ENCODE measurements around the gene CLOCK.

The CLOCK gene

DNA sequence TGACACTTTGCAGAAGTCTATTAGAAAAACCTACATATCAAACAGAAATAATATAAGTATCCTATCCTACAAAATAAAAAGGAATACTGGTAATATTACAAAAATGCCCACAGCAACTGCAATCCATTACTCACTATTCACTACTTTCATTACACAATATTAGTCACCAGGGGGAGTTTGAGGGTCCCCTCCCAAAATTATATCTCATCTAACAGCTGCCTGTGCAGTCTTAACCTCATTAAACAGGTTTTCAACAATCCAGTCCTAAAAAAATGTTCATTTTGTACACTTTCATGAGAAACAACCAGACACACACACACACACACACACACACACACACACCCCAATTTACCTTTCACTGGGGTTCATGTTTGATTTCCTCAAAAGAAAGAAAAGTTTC lies 2.9 kb downstream of the CLOCK start:
- DNase-seq (ENCODE audit: low read depth, low spot score) = no peak

DNA sequence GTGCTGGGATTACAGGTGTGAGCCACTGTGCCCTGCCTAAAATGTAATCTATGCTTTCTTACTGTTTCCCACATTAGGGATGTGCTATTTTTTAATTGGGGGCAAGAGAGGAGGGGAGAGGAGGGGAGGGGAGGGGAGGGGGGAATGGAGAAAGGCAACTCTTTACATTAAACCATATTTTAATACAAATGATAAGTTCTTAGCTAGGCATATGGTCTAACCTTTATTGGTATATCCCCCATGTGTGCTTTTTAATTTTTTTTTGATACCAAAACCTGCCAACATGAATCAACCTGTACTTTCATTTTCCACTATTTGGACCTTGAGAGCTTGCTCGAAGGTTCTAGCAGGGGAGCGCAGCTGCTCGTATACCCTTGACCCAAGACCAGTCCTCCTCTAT lies 6.4 kb downstream of the CLOCK start:
- DNase-seq (ENCODE audit: low read depth, low spot score) = no peak

DNA sequence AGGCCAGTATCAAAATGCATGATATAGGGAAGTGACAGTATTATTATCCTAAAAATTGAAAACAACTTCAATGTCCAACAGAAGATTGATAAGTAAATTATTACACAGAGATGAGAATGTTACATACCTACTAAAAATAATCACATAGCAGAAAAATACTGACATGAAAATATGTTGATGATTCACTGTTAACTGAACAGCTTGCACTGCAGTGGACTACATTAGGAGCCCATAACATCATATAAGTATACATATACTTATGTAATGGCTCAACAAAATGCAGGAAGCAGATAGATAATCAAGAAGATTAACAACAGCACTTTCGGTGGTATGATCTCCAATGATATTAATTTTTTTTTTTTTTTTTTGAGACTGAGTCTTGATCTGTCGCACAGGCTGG lies 7.1 kb downstream of the CLOCK start:
- DNase-seq (ENCODE audit: low read depth, low spot score) = no peak

DNA sequence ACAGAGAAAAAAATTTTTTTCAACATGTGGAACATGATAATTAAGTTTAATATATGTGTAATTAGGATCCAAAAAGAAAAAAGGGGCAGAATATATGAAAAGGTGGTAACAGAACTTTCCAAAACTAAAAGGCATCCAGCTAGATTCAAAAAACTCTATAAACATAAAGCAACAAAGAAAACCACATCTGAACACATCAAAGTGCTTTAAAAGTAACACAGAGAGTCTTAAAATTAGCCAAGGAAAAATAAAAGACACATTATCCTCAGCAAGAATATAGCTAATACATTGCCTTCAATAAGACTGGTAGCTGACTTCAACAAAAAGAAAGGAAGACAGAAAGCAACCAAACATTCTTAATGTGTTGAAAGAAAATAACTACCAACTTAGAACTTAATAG lies 8.2 kb downstream of the CLOCK start:
- no peak for DNase-seq (ENCODE audit: low read depth, low spot score)

DNA sequence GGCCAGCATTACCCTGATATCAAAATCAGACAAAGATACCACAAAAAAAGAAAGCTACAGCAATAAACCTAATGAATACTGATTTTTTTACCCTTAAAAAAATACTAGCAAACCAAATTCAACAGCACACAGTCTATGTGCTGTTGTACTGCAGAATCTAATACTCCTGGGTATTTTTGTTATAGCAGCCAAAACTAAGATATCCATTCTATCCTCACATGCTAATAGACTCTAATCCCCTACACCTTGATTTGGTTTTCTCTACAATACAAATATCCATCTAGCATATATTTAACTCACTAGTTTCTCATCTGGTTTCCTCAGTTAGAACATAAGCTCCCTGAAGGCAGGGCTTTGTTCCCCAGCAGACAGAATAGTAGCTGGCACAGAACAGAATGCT lies 12.4 kb downstream of the CLOCK start:
- DNase-seq (ENCODE audit: low read depth, low spot score) = no peak

DNA sequence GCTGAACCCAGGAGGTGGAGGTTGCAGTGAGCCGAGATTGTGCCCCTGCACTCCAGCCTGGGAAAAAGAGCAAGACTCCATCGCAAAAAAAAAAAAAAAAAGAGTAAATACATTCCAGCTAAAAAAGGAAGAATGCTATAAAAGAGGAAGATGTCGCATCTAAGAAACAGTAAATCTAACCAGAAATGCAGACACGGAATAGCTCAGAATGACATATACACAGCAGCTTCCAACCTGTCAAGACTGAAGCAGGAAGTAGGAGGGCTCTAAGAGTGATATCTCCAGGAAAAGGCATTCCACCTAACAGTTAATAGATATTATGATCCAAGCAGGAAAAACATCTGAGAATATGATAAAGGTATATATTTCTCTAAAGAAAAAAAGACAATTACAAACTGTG lies 16.0 kb downstream of the CLOCK start:
- DNase-seq (ENCODE audit: low read depth, low spot score) = no peak

DNA sequence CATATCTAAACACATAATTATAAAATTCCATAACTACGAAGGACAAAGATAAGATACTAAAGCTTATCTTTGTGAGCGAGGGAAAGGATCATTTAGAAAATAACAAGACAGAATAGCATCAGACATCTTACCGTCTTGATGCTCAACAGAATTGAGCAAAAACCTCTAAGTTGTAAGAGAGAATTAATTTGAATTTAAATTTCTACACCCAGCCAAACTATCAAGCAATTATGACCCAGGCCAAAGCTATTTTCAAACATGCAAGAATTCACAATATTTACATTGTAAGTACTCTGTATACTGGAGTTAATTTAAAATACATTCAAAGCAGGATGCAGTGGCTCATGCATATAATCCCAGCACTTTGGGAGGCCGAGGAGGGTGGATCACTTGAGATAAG lies 16.5 kb downstream of the CLOCK start:
- no peak for DNase-seq (ENCODE audit: low read depth, low spot score)

DNA sequence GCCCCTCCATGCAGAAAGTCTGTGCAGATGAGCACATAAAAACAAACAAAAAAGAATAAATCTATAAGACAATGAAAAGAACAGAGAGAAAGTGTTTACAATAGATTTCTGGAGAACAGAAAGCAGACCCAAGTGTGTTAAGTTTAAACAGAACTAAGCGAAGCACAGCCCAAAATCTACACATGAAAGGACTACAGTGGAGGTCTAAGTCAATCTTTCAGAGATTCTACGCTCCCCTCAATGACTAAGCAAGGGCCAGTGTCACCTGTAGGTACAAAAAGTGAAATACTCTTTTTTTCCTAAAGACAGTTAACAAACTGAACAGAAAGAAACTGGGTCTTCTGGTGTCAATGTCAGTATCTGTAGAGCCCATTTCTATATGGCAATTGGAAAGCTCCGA lies 18.2 kb downstream of the CLOCK start:
- DNase-seq (ENCODE audit: low read depth, low spot score) = no peak

DNA sequence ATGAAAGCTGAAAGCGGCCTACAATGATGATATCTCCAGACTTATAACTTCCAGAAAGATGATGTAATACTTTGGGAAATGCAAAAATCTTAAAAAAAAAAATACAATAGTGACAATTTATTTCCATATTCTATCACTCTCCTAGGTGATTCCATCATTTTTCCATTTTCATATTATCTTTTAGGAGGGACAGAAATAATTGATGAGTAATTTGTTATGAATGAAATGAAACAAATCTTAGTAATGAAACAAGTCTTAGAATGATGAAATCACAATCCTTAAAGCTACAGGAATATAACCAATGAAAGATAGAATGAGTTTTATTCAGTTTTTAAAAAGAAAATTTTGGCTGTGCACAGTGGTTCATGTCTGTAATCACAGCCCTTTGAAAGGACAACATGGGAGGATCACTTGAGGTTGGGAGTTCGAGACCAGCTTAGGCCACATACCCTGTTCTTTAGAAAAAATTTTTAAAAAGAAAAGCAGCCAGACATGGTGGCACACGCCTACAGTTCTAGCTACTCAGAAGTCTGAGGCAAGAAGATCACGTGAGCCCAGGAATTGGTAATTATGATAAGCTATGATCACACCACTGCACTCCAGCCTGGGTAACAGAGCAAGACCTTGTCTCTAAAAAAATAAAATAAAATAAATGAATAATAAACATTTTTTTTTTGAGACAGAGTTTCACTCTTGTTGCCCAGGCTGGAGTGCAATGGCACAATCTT lies 21.7 kb downstream of the CLOCK start:
- no peak for DNase-seq (ENCODE audit: low read depth, low spot score)

DNA sequence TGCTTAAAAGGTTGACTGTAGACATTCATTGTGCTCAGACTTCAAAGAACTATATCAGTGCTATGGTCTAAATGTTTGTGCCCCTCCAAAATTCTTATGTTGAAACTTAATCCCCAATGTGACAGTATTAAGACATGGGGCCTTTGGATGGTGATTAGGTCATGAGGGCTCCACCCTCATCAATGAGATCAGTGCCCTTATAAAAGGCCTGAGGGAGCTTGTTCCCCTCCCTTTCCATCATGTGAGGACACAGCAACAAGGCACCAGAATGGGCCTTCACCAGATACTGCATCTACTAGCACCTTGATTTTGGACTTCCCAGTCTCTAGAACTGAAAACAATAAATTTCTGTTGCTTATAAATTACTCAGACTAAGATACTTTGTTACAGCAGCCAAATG lies 28.3 kb downstream of the CLOCK start:
- no peak for DNase-seq (ENCODE audit: low read depth, low spot score)

DNA sequence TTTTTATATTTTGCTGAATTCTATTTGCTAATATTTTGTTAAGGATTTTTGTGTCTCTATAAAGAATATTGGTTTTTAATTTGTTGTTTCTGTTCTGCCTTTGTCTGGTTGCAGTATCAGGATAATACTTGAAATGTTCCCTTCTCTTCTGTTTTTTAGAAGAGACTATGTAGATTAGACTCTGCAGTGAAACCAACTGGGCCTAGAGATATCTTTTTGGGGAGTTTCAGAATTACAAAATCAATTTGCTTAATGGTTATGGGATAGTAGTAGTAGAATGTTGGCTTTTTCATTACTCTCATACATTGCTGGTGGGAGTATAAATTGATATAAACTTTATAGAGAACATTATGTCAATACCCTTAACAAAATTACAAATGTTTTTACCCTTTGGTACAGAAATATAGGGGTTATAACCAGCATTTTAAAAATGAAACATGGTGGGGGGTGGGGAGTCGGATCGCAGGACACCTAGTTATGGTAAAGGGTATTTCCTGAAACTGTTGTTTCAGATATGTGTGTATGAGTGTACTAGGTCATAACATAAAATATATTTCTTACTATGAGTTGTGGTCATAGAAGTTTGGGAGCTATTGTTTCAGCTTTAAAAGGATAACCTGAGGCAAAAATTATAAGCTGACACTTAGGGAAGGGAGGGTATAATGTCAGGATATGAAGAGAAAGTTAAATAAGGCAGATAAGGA lies 29.0 kb downstream of the CLOCK start:
- DNase-seq (ENCODE audit: low read depth, low spot score) = no peak

DNA sequence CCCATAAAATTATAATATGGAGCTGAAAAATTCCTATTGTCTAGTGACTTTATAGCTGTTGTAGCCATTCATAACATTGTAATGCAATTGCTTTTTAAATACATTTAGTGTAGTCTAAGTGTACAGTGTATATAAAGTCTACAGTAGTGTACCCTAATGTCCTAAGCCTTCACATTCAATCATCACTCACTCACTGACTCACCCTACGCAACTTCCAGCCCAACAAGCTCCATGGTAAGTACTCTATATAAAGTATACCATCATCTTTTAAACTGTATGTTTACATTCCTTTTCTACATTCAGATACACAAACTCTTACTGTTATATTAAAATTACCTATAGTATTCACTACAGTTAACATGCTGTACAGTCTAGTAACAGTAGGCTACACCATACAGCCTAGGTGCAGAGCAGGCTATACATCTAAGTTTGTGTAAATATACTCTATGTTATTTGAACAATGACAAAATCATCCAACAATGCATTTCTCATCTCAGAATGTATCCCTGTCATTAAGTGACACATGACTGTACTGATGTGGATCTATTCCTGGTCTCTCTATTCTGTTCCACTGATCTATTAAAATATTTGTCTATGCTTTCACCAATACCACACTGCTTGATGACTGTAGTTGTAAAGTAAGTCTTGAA lies 33.7 kb downstream of the CLOCK start:
- no peak for DNase-seq (ENCODE audit: low read depth, low spot score)

DNA sequence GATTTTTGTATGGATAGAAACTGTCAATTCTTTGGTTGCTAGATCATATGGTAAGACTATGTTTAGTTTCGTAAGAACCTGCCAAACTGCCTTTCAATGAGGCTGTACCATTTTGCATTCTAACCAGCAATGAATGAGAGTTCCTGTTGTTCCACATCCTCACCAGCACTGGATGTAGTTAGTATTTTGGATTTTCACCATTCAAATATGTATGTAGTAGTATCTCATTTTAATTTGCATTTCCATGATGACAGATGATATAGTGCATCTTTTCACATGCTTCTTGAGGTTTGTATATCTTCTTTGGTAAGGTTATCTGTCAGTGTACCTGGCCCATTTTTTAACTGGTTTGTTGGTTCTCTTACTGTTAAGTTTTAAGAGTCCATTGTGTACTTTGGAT lies 34.6 kb downstream of the CLOCK start:
- DNase-seq (ENCODE audit: low read depth, low spot score) = no peak

DNA sequence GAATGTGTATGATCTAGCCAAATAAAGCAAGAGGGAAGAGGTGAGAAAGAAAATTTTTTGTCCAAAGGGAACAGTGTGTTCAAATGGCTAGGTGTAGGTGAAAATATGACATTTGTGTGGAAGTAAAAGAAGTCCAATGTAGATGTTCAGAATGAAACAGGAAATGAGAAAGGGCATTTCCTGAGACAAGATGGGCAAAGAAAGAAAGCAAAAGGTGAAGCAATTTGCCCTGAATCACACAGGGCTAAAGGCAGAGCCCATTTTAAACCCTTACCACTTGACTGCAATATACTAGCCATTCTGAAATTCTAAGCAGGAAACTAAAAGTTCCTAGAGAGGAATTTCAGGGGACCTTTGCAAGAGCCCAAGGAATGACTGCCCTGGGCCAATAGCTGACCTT lies 36.0 kb downstream of the CLOCK start:
- DNase-seq (ENCODE audit: low read depth, low spot score) = no peak

DNA sequence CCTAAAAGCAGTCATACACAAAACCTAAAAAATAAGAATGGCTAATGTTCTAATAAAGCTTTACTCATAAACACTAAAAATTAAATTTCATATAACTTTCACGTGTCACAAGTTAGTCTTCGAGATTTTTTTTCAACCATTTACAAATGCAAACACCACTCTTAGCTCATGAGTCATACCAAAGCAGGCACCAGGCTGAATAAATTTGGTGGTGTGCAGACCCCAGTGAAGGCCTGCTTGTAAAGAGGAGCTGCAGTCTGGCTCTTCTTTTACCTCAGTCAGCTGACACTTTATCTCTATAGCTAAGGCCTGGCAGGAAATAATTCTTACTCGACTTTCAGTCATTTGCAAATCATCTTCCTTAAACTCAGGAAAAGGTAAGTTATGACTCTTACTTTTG lies 37.4 kb downstream of the CLOCK start:
- DNase-seq (ENCODE audit: low read depth, low spot score) = no peak

DNA sequence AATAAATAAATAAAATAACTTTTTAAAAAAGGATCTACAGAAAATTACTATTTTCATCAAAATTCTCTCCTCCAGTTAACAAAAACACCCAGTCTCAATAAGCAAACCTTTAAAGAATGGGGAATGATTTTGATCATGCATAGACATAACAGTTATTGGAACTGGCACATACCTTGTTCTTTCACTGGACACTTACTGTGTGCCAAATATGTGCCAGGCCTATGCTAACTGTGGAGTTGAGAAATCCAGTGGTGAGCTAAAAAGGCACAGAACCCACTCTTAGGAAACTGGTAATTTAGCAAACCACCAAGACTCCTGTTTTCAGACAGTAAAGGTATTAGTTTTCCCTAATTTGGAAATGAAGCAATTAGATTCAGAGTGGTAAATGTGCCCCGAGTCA lies 39.1 kb downstream of the CLOCK start:
- DNase-seq (ENCODE audit: low read depth, low spot score) = no peak

DNA sequence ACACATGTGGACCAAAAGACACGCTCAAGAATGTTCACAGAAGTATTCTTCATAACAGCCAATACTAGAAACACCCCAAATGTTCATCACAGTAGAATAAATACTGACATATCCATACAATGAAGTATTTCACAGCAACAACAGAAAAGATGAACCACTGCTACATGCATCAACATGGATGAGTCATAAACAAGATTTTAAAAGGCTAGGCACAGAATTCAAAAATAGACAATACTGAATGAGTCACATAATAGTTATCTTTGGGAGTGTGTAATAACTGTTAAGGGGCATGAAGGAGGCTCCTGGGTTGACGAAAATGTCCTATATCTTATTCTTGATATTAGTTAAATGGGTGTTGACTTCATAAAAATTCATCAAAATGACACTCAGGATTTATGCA lies 43.5 kb downstream of the CLOCK start:
- DNase-seq (ENCODE audit: low read depth, low spot score) = no peak

DNA sequence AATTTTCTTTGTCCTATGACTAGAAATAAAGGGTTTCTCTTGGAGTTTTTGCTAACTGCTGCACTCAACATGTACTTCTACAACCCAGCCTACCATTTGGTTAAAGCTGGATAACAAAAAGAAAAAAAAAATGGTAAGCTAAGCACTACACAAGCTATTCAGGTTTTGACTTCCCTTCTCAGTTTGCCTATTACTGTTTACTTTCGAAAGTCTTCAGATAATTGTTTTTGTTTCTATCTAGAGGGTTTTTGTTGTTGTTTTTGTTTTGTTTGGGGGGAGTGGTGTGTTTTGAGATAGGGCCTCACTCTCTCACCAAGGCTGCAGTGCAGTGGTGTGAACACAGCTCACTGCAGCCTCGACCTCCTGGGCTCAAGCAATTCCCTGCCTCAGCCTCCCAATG lies 46.6 kb downstream of the CLOCK start:
- DNase-seq (ENCODE audit: low read depth, low spot score) = no peak

DNA sequence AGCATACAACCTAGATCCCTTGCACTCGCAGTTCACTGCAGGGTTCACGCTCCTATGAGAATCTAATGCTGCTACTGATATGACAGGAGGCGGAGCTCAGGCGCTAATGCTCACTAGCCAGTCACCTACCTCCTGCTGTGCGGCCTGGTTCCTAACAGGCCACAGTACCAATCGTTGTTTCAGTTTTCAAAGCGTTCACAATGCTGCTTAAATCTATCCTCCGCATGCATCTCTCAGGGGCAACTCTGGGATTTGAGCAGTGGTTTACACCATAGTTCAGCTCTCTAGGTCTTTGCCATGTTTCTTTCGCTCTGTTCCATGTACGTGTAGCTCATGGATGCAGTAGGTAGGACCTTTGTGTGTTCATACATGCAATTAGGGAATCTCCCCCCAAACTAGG lies 47.2 kb downstream of the CLOCK start:
- no peak for DNase-seq (ENCODE audit: low read depth, low spot score)

DNA sequence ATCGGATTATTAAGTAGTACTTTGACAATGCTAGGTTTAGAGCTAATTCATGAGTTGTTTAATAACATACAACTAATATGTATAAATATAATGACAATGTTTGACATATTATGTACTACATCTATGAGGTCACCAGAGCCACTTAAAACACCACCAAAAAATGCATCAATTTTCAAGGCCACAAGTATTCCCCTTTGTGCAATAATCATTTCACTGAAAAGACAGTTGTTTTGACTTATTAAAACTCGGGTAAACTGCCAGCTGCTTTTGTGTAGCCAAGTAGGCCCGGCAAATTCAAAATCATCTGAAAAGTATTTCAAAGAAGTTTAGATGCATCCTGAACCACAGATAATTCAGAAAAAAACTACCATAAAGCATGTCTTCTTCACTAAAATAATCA lies 48.7 kb downstream of the CLOCK start:
- DNase-seq (ENCODE audit: low read depth, low spot score) = no peak

DNA sequence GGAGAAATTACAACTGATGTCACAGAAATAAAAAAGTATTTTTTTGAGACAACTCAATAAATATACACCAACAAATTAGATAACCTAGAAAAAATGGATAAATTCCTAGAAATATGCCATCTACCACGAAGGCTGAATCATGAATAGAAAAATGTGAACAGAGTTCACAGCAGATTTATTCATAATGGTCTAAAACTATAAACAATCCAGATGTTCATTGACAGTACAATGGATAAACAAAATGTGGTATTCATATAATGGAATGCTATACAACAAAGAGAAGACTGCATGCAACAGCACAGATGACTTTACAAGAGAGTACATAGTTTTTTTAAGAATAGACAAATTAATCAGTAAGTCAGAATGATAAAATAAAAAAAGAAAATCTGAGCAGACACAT lies 55.2 kb downstream of the CLOCK start:
- DNase-seq (ENCODE audit: low read depth, low spot score) = no peak

DNA sequence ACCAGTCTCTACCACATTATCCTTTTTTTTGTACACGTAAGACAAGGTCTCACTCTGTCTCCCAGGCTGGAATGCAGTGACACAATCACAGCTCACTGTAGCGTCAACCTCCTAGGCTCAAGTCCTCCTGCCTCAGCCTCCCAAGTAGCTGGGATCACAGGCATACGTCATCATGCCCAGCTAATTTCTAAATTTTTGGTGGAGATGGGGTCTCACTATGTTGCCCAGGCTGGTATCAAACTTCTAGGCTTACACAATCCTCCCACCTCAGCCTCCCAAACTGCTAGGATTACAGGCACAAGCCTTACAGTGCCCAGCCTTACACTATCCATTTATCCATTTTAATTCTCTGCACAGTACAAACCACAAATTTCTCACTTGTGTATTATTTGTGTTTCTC lies 58.0 kb downstream of the CLOCK start:
- DNase-seq (ENCODE audit: low read depth, low spot score) = no peak

DNA sequence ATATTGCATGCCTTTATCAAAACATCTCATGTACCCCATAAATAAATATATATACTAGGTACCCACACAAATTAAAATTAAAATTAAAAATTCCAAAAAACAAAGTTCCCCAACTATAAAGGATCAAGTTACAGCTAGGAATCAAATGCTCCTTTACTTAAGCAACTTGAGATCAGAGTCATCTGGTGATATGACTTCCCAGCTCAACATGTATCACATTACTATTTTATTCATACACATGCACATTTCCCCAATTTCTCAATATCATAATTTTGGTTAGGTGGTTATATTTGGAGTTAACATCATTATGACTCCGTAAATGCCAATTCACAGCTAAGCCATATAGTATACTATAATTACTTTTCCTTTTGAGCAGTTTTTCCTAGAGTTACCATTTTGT lies 60.9 kb downstream of the CLOCK start:
- no peak for DNase-seq (ENCODE audit: low read depth, low spot score)
